Breast epithelium (tissue), 4 donors: ENCODE results near the gene MPP2. TPM values are rescaled to one million over a fixed set of nuclear protein-coding genes. Genes with fewer than 3 reads are reported as not detected.
"Not testable (repeated sequence)": the region's sequence is repeated elsewhere in the genome, so short reads cannot be mapped to it uniquely, and the experiment has no call there.

ENCODE experiments used
- DNase-seq, 2 donors: peaks; one replicate each; pipeline ENCODE4 v3.0.0-alpha.2; 2019; ENCODE audit warnings: low spot score in 2 of 2
- H3K27ac ChIP-seq, 2 donors: fragments of 200-600 bp; sonication (generic) in 1 of 2; one replicate each; pipeline ENCODE4 v1.5.1; 2016 to 2019; ENCODE audit warnings: mild to moderate bottlenecking in 1 of 2
- H3K27me3 ChIP-seq, 2 donors: fragments of 200-600 bp; sonication (generic) in 1 of 2; one replicate each; pipeline versions ENCODE4 v1.5.1 to v1.6.0; 2017 to 2019; ENCODE audit warnings: control low read depth in 1 of 2, mild to moderate bottlenecking in 1 of 2
- H3K36me3 ChIP-seq: fragments of 200-600 bp; one replicate; pipeline ENCODE4 v1.5.1; 2019
- H3K4me1 ChIP-seq, 2 donors: fragments of 200-600 bp; sonication (generic); one replicate each; pipeline ENCODE4 v1.5.1; 2016 to 2019; ENCODE audit warnings: control low read depth in 1 of 2
- H3K4me3 ChIP-seq, 3 donors: fragments of 200-600 bp; sonication (generic); 1 replicate in 2 of 3; 2 replicates in 1 of 3; pipeline ENCODE4 v1.5.1; 2016 to 2019; ENCODE audit warnings: mild to moderate bottlenecking in 3 of 3, moderate library complexity in 2 of 3
- H3K9me3 ChIP-seq, 2 donors: fragments of 200-600 bp; sonication (generic) in 1 of 2; one replicate each; pipeline ENCODE4 v1.5.1; 2016 to 2019; ENCODE audit warnings: control low read depth in 1 of 2
- POLR2A ChIP-seq: fragments of 450-650 bp; IDR thresholded peaks from one replicate; pipeline ENCODE4 v1.6.1; 2016; ENCODE audit warnings: antibody characterized with exemption, mild to moderate bottlenecking, moderate library complexity
- POLR2AphosphoS5 ChIP-seq, 3 donors: sonication (generic); formaldehyde crosslinking; IDR thresholded peaks; one replicate each; pipeline ENCODE4 v1.6.1; 2017; ENCODE audit warnings: antibody characterized with exemption in 3 of 3
- intact Hi-C: fragments of 100-400 bp; cut with DNase I; formaldehyde crosslinking; loops from one replicate; pipeline ENCODE4 v1.15.1; 2023; ENCODE audit warnings: low total_unique reads
- total RNA-seq, 3 donors: library from RNA; depleted of rRNA; stranded (reverse); fragments of >200 nt; gene quantifications; one replicate each; pipeline ENCODE4 v1.1.0, GENCODE V29; 2016
- TF ChIP-seq, protein P1 (sequence below), 3 donors: fragments of 450-650 bp; IDR thresholded peaks; one replicate each; pipeline ENCODE4 v1.5.1; 2016 to 2017; ENCODE audit warnings: antibody characterized with exemption in 3 of 3, mild to moderate bottlenecking in 3 of 3, moderate library complexity in 3 of 3

Gene MPP2
- total RNA-seq, 3 donors from 2014 or later: 2.6 to 7.9 (median 3.9) TPM

DNA sequence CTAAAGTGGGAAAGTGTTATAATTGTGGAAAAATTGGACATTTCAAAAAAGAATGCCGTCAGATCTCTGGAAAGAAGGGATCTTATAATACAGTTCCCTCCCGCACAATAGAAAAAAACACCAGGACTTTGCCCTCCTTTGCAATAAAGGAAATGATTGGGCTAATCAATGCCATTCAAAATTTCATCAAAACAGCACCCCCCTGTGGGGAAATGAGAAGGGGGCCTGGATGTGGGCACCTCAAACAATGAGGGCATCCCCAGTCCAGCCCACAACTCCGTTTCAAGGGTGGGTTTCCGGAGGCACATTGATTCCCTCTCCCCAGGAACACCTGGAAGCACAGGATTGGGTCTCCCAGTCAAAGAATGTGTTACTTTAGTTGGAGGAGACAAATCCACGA is 34.2 kb downstream of the MPP2 start:
- intact Hi-C loops: no loop called here
- TF ChIP-seq POLR2AphosphoS5 (IDR thresholded peaks at IDR 0.05) (no peak), POLR2A (no peak)
- TF ChIP-seq, protein P1, sequence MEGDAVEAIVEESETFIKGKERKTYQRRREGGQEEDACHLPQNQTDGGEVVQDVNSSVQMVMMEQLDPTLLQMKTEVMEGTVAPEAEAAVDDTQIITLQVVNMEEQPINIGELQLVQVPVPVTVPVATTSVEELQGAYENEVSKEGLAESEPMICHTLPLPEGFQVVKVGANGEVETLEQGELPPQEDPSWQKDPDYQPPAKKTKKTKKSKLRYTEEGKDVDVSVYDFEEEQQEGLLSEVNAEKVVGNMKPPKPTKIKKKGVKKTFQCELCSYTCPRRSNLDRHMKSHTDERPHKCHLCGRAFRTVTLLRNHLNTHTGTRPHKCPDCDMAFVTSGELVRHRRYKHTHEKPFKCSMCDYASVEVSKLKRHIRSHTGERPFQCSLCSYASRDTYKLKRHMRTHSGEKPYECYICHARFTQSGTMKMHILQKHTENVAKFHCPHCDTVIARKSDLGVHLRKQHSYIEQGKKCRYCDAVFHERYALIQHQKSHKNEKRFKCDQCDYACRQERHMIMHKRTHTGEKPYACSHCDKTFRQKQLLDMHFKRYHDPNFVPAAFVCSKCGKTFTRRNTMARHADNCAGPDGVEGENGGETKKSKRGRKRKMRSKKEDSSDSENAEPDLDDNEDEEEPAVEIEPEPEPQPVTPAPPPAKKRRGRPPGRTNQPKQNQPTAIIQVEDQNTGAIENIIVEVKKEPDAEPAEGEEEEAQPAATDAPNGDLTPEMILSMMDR (IDR thresholded peaks at IDR 0.05): no peak
- H3K4me3 ChIP-seq: no peak overlapping the region
- no peak overlapping the region for H3K27ac ChIP-seq
- no peak for DNase-seq
- no peaks in the 10 kb centered on the region for H3K4me1 ChIP-seq
- H3K9me3 ChIP-seq: no peaks in the 10 kb centered on the region
- no peaks in the 10 kb centered on the region for H3K36me3 ChIP-seq
- peaks cover 0 to 3% of the 10 kb centered on the region in 2 donors for H3K27me3 ChIP-seq

DNA sequence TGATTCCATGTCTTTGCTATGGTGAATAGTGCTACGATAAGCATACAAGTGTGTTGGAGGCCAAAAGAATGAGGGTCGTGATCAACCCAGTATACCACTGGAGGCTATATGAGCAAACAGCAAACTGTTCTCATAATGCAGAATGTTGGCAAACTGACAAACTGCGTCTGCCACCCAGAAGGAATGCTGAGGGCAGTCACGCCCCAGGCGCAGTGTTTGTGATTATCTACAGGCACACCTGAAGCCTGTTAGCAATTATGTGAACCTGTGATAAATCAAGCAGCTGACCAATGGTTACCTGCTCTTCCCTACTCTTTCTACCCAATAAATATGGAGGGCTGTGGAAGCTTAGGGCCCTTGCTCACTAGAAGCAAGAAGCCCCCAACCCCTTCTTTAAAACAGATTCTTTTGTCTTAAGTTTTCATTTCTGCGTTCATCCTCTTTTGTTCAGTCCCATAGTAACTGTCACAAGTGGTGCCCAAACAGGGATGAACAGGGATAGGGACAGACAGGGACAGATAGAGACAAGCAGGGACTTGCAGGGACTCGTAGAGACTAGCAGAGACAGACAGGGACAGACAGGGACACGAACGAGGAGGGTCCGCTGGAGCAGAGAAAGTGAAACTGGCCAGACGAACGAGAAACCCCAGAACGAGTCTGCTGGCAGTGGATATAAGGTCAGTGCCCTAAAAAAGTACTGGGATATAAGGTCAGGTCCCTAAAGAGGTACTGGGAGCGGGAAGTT is 35.2 kb downstream of the MPP2 start:
- Histone ChIP-seq H3K9me3 (no peaks in the 10 kb centered on the region), H3K27me3 (peaks cover 0 to 3% of the 10 kb centered on the region in 2 donors), H3K27ac (no peak overlapping the region), H3K4me3 (peak overlapping the region in 2 of 3 donors; percentile 27 to 56), H3K4me1 (no peaks in the 10 kb centered on the region), H3K36me3 (no peaks in the 10 kb centered on the region)
- peak in 1 of 2 donors; percentile 52 for DNase-seq
- intact Hi-C loops: no loop called here
- TF ChIP-seq POLR2AphosphoS5 (IDR thresholded peaks at IDR 0.05) (no peak), POLR2A (no peak)
- TF ChIP-seq, protein P1 (IDR thresholded peaks at IDR 0.05): no peak

DNA sequence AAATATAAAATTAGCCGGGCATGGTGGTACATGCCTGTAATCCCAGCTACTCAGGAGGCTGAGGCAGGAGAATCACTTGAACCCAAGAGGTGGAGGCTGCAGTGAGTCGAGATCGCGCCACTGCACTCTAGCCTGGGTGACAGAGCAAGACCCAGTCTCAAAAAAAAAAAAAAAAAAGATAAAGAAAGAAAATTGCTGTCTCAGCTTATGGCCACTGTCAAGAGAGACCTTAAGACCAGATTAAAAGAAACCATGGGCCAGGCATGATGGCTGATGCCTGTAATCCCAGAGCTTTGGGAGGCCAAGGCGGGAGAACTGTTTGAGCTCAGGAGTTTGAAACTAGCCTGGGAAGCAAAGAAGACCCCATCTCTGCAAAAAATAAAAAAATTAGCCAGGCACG is 38.3 kb downstream of the MPP2 start:
- H3K27ac ChIP-seq, H3K4me3 ChIP-seq, H3K27me3 ChIP-seq, H3K36me3 ChIP-seq, H3K4me1 ChIP-seq, DNase-seq, intact Hi-C loops, H3K9me3 ChIP-seq: not testable (repeated sequence)

DNA sequence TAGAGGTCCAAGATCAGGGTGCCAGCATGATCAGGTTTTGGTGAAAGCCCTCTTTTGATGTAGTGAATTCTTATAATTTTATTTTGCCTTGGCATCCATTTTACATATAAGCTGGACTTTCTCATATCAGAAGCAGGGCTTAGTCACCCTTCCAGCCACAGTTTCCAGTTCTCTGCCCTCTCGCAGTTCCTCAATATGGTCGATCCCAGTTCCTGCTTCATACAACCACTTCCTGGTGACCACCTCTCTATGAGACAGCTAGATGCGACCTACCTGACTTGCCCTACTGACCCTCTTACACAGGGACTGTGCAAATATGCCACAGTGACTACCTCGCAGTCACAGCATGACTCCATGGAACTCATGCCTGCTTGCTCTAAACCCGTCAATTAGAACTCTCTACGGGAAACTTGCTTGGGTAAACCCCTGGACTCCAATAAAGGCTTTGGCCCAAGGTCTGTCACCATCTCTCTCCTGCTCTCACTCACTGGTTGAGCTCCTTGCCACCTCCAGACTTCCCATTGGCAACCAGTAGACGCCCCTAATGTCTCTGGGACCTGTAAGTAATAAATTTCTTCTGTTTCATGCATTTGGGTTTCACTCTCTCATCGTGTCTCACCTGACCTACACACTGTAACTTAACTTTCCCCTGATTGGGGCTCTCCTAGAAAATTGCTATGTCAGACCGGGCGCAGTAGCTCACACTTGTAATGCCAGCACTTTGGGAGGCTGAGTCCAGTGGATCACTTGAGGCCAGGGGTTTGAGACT is 38.9 kb downstream of the MPP2 start:
- Histone ChIP-seq H3K9me3 (no peaks in the 10 kb centered on the region), H3K4me3 (no peak overlapping the region), H3K4me1 (no peaks in the 10 kb centered on the region), H3K27ac (no peak overlapping the region), H3K36me3 (no peaks in the 10 kb centered on the region), H3K27me3 (peaks cover 0 to 3% of the 10 kb centered on the region in 2 donors)
- intact Hi-C loops: no loop called here
- TF ChIP-seq POLR2AphosphoS5 (IDR thresholded peaks at IDR 0.05) (no peak), POLR2A (no peak)
- TF ChIP-seq, protein P1 (IDR thresholded peaks at IDR 0.05): no peak
- DNase-seq: no peak

DNA sequence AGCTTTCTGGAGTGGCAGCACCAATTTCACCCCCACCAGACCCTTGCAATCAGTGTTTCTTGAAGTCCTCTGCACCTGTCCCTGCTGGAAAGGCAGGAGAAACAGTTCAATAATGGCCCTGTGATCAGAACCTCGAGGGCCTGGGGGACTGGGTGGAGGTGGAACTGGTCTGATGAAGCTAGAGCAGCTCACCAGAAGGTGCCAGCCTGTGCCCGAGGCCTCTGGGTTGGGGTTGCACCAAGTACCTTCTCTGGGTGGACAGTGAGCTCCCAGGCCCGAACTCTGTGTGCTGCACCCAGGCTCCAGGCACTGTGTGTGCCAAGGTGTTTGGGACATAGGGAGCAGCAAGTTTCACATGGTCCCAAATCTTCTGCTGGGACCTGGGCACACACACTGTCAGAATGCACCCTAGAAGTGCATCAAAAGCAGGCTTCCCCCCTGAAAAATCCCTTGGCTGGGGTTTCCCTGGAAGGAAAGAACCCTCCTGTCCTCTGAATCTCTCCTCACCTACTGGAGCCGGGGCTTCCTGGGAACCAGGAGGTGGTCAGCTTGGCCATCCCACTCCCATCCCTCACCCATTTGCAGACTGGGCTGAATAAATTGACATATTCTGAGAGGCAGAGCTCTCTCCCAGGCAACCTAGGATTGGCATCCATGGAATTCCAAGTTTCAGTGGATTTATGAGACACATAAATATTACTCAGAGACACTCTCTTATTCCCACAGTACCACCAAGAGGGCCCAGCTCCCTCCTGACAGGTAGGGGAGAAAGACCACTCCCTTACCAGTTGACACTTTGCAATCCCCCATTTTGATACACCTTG is 43.0 kb downstream of the MPP2 start:
- Histone ChIP-seq H3K4me3 (no peak overlapping the region), H3K9me3 (no peaks in the 10 kb centered on the region), H3K27ac (no peak overlapping the region), H3K27me3 (no peaks in the 10 kb centered on the region), H3K36me3 (no peaks in the 10 kb centered on the region), H3K4me1 (no peaks in the 10 kb centered on the region)
- no peak for DNase-seq
- intact Hi-C loops: no loop called here
- TF ChIP-seq POLR2AphosphoS5 (IDR thresholded peaks at IDR 0.05): no peak
- TF ChIP-seq, protein P1 (IDR thresholded peaks at IDR 0.05): no peak
- no peak for TF ChIP-seq POLR2A
